ENCODE data around the gene ECT2L. TPM values are rescaled to one million over a fixed set of nuclear protein-coding genes. Genes with fewer than 3 reads are reported as not detected.
A peak's percentile ranks its signal among the peaks of the same experiment; 100 is the strongest.

ECT2L gene
- total and polyA plus RNA-seq, 9 donors, result 0.05 to 6.8 (median 0.17) TPM

- intact Hi-C loops (cut with DNase I), result no loop called here
- no peaks in the 10 kb centered on the region for H3K27me3 ChIP-seq
- WGBS, 3 donors, result 20 to 24% (median 22%) methylated on average over 3 of the region's 3 CpGs
- peak overlapping the region; percentile 71 for H3K4me3 ChIP-seq
- H3K9me3 ChIP-seq, result no peaks in the 10 kb centered on the region
- peaks cover 3% of the 10 kb centered on the region for H3K4me1 ChIP-seq (ENCODE audit: insufficient read depth)
- no peaks in the 10 kb centered on the region for H3K36me3 ChIP-seq
- H3K27ac ChIP-seq, result no peak overlapping the region
- TF ChIP-seq POLR2A (IDR thresholded peaks at IDR 0.05) (no peak), EP300 (IDR thresholded peaks at IDR 0.05) (no peak), CTCF (IDR thresholded peaks at IDR 0.05) (no peak)
- DNase-seq, result no peak
Observed at GRCh38 chr6:138774370-138774769, 21.5 kb upstream of the ECT2L start.

GRCh38 chr6:138776659-138777058 lies 19.2 kb upstream of the ECT2L start:
- no peak overlapping the region for H3K4me3 ChIP-seq
- TF ChIP-seq CTCF (IDR thresholded peaks at IDR 0.05) (no peak), EP300 (IDR thresholded peaks at IDR 0.05) (no peak), POLR2A (IDR thresholded peaks at IDR 0.05) (no peak)
- H3K9me3 ChIP-seq, result no peaks in the 10 kb centered on the region
- no peaks in the 10 kb centered on the region for H3K36me3 ChIP-seq
- H3K4me1 ChIP-seq (ENCODE audit: insufficient read depth), result peaks cover 3% of the 10 kb centered on the region
- no peak overlapping the region for H3K27ac ChIP-seq
- 94 to 98% (median 96%) methylated on average over 1 of the region's 1 CpG for WGBS, 3 donors
- DNase-seq, result no peak
- intact Hi-C loops (cut with DNase I), result no loop called here
- no peaks in the 10 kb centered on the region for H3K27me3 ChIP-seq

- intact Hi-C loops (cut with DNase I), result no loop called here
- H3K36me3 ChIP-seq, result no peaks in the 10 kb centered on the region
Observed at GRCh38 chr6:138778331-138778730, 17.6 kb upstream of the ECT2L start.

GRCh38 chr6:138782243-138782642 lies 13.6 kb upstream of the ECT2L start:
- H3K27me3 ChIP-seq, result no peaks in the 10 kb centered on the region
- no peak overlapping the region for H3K27ac ChIP-seq
- no peaks in the 10 kb centered on the region for H3K9me3 ChIP-seq
- H3K36me3 ChIP-seq, result no peaks in the 10 kb centered on the region
- no peak for TF ChIP-seq EP300 (IDR thresholded peaks at IDR 0.05)
- TF ChIP-seq CTCF (IDR thresholded peaks at IDR 0.05), result no peak
- TF ChIP-seq POLR2A (IDR thresholded peaks at IDR 0.05), result no peak
- no peak overlapping the region for H3K4me3 ChIP-seq
- H3K4me1 ChIP-seq (ENCODE audit: insufficient read depth), result no peaks in the 10 kb centered on the region
- no peak for DNase-seq
- intact Hi-C loops (cut with DNase I), result no loop called here
- 71 to 77% (median 75%) methylated on average over 4 of the region's 4 CpGs for WGBS, 3 donors

More at GRCh38 chr6:138778331-138778730, 17.6 kb upstream of the ECT2L start:
- no peaks in the 10 kb centered on the region for H3K27me3 ChIP-seq
- H3K4me1 ChIP-seq (ENCODE audit: insufficient read depth), result peaks cover 3% of the 10 kb centered on the region
- DNase-seq, result no peak
- no peak for TF ChIP-seq EP300 (IDR thresholded peaks at IDR 0.05)
- no peak for TF ChIP-seq CTCF (IDR thresholded peaks at IDR 0.05)
- no peak for TF ChIP-seq POLR2A (IDR thresholded peaks at IDR 0.05)
- H3K27ac ChIP-seq, result no peak overlapping the region
- WGBS, 3 donors, result 88 to 91% (median 90%) methylated on average over 6 of the region's 6 CpGs
- H3K4me3 ChIP-seq, result no peak overlapping the region
- no peaks in the 10 kb centered on the region for H3K9me3 ChIP-seq

Data from ovary (tissue), 9 donors.